ENCODE results near the gene TBC1D3B.
"Not testable (repeated sequence)": the region's sequence is repeated elsewhere in the genome, so short reads cannot be mapped to it uniquely, and the experiment has no call there.

TBC1D3B gene

GRCh38 chr17:36188891-36189306 lies 12.5 kb upstream of the TBC1D3B start:
- Histone ChIP-seq H3K27ac (peak overlapping the region in 1 of 2 donors; percentile 48), H3K4me3 (no peak overlapping the region)
- DNase-seq (ENCODE audit: low spot score): peak; percentile 62
- TF ChIP-seq CTCF (IDR thresholded peaks at IDR 0.05): no peak

- H3K27ac ChIP-seq: peak overlapping the region in 1 of 2 donors; percentile 48
- not testable (repeated sequence) for H3K4me3 ChIP-seq; DNase-seq (ENCODE audit: low spot score)
These were observed 11.7 kb upstream of the TBC1D3B start for GRCh38 chr17:36187943-36188665.

GRCh38 chr17:36186810-36187763 lies 10.7 kb upstream of the TBC1D3B start:
- H3K27ac ChIP-seq: peak overlapping the region in 1 of 2 donors; percentile 48
- not testable (repeated sequence) for DNase-seq (ENCODE audit: low spot score); H3K4me3 ChIP-seq

GRCh38 chr17:36185416-36185815 lies 9.0 kb upstream of the TBC1D3B start:
- TF ChIP-seq CTCF (IDR thresholded peaks at IDR 0.05): no peak

GRCh38 chr17:36184023-36184765 lies 7.8 kb upstream of the TBC1D3B start:
- TF ChIP-seq CTCF (IDR thresholded peaks at IDR 0.05): no peak
- H3K27ac ChIP-seq: peak overlapping the region in 1 of 2 donors; percentile 67
- DNase-seq (ENCODE audit: low spot score): no peak
- peak overlapping the region; percentile 76 for H3K4me3 ChIP-seq

More at GRCh38 chr17:36185416-36185815, 9.0 kb upstream of the TBC1D3B start:
- Histone ChIP-seq H3K27ac (no peak overlapping the region), H3K4me3 (no peak overlapping the region)
- DNase-seq (ENCODE audit: low spot score): no peak

- peak overlapping the region; percentile 76 for H3K4me3 ChIP-seq
- peak overlapping the region; percentile 15 to 67 for H3K27ac ChIP-seq
- no peak for TF ChIP-seq CTCF (IDR thresholded peaks at IDR 0.05)
- DNase-seq (ENCODE audit: low spot score): no peak
These were observed 6.8 kb upstream of the TBC1D3B start for GRCh38 chr17:36183001-36183971.
